Fibroblast of lung (primary cell): ENCODE data around the gene ADCK2. TPM values are rescaled to one million over a fixed set of nuclear protein-coding genes. Genes with fewer than 3 reads are reported as not detected.
"Not testable (repeated sequence)": the region's sequence is repeated elsewhere in the genome, so short reads cannot be mapped to it uniquely, and the experiment has no call there.

ENCODE experiments used
- DNase-seq, 2 donors: peaks; one replicate each; pipeline versions ENCODE4 v3.0.0 to v3.0.0-alpha.2; 2010; ENCODE audit warnings: low read depth in 2 of 2
- H2AFZ ChIP-seq: 2 replicates; pipeline ENCODE4 v1.5.1; 2012; ENCODE audit warnings: low read length, control low read depth, inconsistent platforms
- H3K27ac ChIP-seq: 2 replicates; pipeline ENCODE4 v1.5.1; 2011; ENCODE audit warnings: low read length, control low read depth; ENCODE audit not compliant: insufficient read depth
- H3K27me3 ChIP-seq: 2 replicates; pipeline ENCODE4 v1.5.1; 2011; ENCODE audit warnings: mild to moderate bottlenecking, low read length; ENCODE audit not compliant: control insufficient read depth, insufficient read depth
- H3K36me3 ChIP-seq: 2 replicates; pipeline ENCODE4 v1.5.1; 2011; ENCODE audit warnings: low read length; ENCODE audit not compliant: control insufficient read depth, insufficient read depth
- H3K4me1 ChIP-seq: 2 replicates; pipeline ENCODE4 v1.5.1; 2011; ENCODE audit warnings: low read length; ENCODE audit not compliant: control insufficient read depth, insufficient read depth; ENCODE audit errors: extremely low read depth
- H3K4me2 ChIP-seq: 2 replicates; pipeline ENCODE4 v1.5.1; 2011; ENCODE audit warnings: low read length, control low read depth; ENCODE audit not compliant: insufficient read depth; ENCODE audit errors: extremely low read depth
- H3K4me3 ChIP-seq, 4 experiments: fragments of 200-600 bp in 1 of 4; sonication (generic) in 1 of 4; replicated peaks in 1 of 4; 2 replicates each; pipeline ENCODE4 v1.5.1; 2011 to 2016; ENCODE audit warnings: low read length in 4 of 4, low read depth in 3 of 4, mild to moderate bottlenecking in 3 of 4, control low read depth in 2 of 4, inconsistent platforms in 1 of 4, mixed read lengths in 1 of 4; ENCODE audit not compliant: insufficient read depth in 1 of 4; ENCODE audit errors: control extremely low read depth in 1 of 4
- H3K79me2 ChIP-seq: 2 replicates; pipeline ENCODE4 v1.5.1; 2012; ENCODE audit warnings: mild to moderate bottlenecking, low read length, inconsistent platforms; ENCODE audit not compliant: control insufficient read depth, insufficient read depth
- H3K9ac ChIP-seq: 2 replicates; pipeline ENCODE4 v1.5.1; 2011; ENCODE audit warnings: mild to moderate bottlenecking, low read length, control low read depth; ENCODE audit not compliant: insufficient read depth
- H3K9me3 ChIP-seq: 2 replicates; pipeline ENCODE4 v1.5.1; 2012; ENCODE audit warnings: low read depth, low read length; ENCODE audit not compliant: control insufficient read depth, insufficient read depth
- H4K20me1 ChIP-seq: 2 replicates; pipeline ENCODE4 v1.5.1; 2011; ENCODE audit warnings: low read length; ENCODE audit not compliant: control insufficient read depth, insufficient read depth; ENCODE audit errors: extremely low read depth
- CTCF ChIP-seq, 2 donors: IDR thresholded peaks in 1 of 2; conservative IDR thresholded peaks in 1 of 2; 1 replicate in 1 of 2; 2 replicates in 1 of 2; pipeline ENCODE4 v1.5.1; 2011 to 2012; ENCODE audit warnings: low read length in 2 of 2, control low read depth in 1 of 2, inconsistent platforms in 1 of 2, low read depth in 1 of 2, mild to moderate bottlenecking in 1 of 2
- EZH2 ChIP-seq: IDR thresholded peaks from 2 replicates; pipeline ENCODE4 v1.5.1; 2012; ENCODE audit warnings: low read length, control low read depth, mild to moderate bottlenecking; ENCODE audit errors: missing control alignments
- polyA plus RNA-seq, 2 donors: library from polyadenylated mRNA; depleted of rRNA in 1 of 2; stranded (reverse) in 1 of 2; unstranded in 1 of 2; fragments of >200 nt; gene quantifications; 2 replicates each; pipeline ENCODE4 v1.2.1, GENCODE V29; 2011 to 2012; ENCODE audit warnings: missing spikeins in 1 of 2
- total RNA-seq: library from RNA; depleted of rRNA; stranded (reverse); fragments of >200 nt; gene quantifications from 2 replicates; pipeline ENCODE4 v1.2.1, GENCODE V29; 2014

The ADCK2 gene
- total and polyA plus RNA-seq, 2 donors (not counting 1 experiment from before 2014, with no cell fraction given): 7.1 to 37.5 TPM

- TF ChIP-seq EZH2 (no peak), CTCF (conservative IDR thresholded peaks at IDR 0.05 in 1 of 2, IDR thresholded peaks at IDR 0.05 in 1 of 2; ENCODE audit: low read depth in 1 of 2, low read length in 2 of 2) (no peak)
- H3K9ac ChIP-seq: no peak overlapping the region
- no peak overlapping the region for H3K4me3 ChIP-seq
- H4K20me1 ChIP-seq: no peaks in the 10 kb centered on the region
- no peaks in the 10 kb centered on the region for H3K9me3 ChIP-seq
- H3K36me3 ChIP-seq: no peaks in the 10 kb centered on the region
- H2AFZ ChIP-seq: no peak overlapping the region
- H3K79me2 ChIP-seq: no peaks in the 10 kb centered on the region
- H3K27ac ChIP-seq: no peak overlapping the region
- no peak overlapping the region for H3K4me2 ChIP-seq
- no peak for DNase-seq
- H3K27me3 ChIP-seq: no peaks in the 10 kb centered on the region
- H3K4me1 ChIP-seq: peaks cover 4% of the 10 kb centered on the region
Measured at GRCh38 chr7:140691376-140692045, 18.8 kb downstream of the ADCK2 start.

DNA sequence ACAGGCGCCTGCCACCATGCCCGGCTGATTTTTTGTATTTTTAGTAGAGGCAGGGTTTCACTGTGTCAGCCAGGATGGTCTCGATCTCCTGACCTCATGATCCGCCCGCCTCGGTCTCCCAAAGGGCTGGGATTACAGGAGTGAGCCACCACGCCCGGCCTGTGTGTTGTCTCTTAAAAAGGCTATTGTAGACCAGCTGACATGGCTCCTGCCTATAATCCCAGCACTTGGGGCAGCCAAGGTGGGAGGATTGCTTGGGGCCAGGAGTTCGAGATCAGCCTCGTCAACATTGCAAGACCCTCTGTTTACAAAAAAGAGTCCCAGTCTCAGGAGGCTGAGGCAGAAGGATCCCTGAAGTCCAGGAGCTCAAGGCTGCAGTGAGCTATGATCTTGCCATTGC is 21.1 kb downstream of the ADCK2 start:
- not testable (repeated sequence) for H3K27ac ChIP-seq, H3K36me3 ChIP-seq

GRCh38 chr7:140694592-140694991 is 21.8 kb downstream of the ADCK2 start:
- Histone ChIP-seq H3K4me3 (no peak overlapping the region), H3K79me2 (peaks cover 23% of the 10 kb centered on the region), H3K9me3 (no peaks in the 10 kb centered on the region), H3K27me3 (no peaks in the 10 kb centered on the region), H3K4me1 (peaks cover 4% of the 10 kb centered on the region), H3K4me2 (no peak overlapping the region), H3K27ac (no peak overlapping the region), H4K20me1 (no peaks in the 10 kb centered on the region), H3K9ac (no peak overlapping the region), H3K36me3 (no peaks in the 10 kb centered on the region), H2AFZ (no peak overlapping the region)
- no peak for DNase-seq
- no peak for TF ChIP-seq CTCF (conservative IDR thresholded peaks at IDR 0.05 in 1 of 2, IDR thresholded peaks at IDR 0.05 in 1 of 2; ENCODE audit: low read depth in 1 of 2, low read length in 2 of 2)
- TF ChIP-seq EZH2: no peak

More for the DNA sequence above, 21.1 kb downstream of the ADCK2 start:
- not testable (repeated sequence) for H3K4me2 ChIP-seq, H3K9ac ChIP-seq, H3K27me3 ChIP-seq, H4K20me1 ChIP-seq, H3K9me3 ChIP-seq, H3K4me3 ChIP-seq, H3K4me1 ChIP-seq, H2AFZ ChIP-seq, DNase-seq
- peaks cover 16% of the 10 kb centered on the region for H3K79me2 ChIP-seq
